ENCODE measurements around the gene PTPA.

PTPA gene

GRCh38 chr9:129084087-129084486 lies 27.1 kb upstream of the PTPA start:
- no peak for DNase-seq

DNA sequence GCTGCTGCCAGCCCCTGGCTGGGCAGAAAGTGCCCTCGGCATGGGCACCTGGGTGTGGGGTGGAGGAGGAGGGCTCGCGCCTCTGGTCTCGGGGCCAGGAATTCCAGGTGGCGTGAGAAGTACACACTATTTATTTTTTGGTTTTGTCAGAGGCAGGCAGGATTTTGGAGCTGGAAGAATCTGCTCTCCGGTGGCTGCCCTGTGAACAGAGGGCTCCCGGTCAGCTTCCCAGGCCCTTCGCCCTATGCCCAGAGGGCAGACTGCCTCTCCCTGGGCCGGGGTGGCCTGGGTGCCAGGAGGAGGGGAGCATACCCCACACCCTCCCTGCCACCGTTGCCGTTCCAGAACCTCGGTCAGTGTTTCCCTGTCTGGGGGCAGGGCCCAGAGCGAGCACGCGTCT lies 22.0 kb upstream of the PTPA start:
- DNase-seq = no peak

- DNase-seq = no peak
Measured at GRCh38 chr9:129093602-129094386, 17.4 kb upstream of the PTPA start.

DNA sequence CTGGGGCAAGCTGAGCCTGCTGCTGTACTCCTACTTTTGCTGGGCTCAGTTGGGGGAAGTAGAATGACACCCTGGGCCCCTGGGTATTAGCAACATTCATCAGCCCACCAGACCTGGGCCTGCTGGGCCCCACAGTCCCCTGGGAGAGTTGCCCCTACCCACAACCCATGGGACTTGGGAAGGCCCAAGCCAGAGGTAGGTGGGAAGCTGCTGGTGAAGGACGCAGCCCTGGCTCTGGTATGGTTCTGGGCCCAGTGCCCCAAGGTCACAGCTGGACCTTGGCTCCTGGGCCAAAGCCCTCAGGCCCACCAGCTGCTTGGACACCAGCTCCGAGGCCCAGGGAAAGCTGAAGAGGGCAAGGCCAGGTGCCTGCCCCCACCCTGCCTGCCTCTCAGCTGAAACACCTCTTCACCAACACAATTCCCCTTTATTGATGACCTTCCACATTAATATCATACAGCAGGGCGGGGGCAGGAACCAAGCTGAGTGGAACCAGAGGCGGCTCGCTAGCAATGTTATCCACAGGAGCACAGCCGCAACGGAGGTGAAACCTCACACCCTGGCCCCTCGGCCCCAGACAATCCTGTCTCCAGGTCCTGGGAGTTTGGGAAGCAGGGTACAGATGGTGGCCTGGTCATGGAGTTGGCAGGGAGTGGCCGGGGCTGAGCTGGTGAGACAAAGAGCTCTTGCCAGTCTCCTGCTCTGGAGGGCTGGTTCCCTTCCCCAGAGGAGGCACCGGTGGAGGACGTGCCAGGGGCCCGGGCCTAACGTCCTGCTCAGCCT lies 16.6 kb upstream of the PTPA start:
- DNase-seq = no peak

DNA sequence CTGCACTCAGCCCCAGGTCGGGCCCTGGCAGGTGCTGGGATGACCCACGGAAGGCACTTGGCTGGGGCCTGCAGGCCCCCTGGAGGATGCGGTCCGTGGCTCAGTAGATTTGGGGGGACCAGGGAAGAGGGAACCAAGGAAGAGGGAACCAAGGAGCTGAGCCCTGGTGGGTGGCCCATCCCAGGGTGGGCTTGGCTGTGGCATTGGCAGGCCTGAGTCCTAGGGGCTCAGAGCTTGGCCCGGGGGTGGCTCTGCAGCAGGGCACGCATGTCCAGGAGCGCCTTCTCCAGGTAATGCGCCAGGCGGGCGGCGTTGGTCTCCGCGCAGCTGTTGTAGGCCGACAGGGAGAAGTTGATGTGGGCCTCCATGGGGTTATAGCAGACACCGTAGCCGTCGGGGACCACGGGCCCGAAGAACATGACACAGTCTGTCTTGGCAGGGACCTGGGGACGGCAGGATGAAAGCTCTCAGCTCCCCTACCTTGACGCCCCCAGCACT lies 16.0 kb upstream of the PTPA start:
- DNase-seq = no peak

DNA sequence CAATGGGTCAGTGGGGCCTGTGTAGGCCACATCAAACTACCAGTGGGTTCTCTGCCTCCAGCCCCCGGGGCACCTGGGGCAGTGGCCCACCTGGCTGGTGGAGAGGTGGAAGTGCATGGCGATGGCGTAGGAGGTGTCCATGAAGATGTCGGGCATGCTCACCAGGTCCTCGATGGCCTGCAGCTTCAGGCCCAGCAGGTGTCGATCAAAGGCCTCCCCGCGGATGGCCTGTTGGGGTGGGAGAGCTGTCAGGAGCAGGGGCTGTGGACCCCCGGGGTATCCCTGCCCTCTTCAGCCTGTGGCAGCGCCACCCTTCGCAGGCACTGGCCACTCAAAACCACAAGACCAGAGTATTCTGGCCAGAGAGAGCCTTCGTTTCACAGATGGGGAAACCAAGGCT lies 15.3 kb upstream of the PTPA start:
- DNase-seq = no peak

DNA sequence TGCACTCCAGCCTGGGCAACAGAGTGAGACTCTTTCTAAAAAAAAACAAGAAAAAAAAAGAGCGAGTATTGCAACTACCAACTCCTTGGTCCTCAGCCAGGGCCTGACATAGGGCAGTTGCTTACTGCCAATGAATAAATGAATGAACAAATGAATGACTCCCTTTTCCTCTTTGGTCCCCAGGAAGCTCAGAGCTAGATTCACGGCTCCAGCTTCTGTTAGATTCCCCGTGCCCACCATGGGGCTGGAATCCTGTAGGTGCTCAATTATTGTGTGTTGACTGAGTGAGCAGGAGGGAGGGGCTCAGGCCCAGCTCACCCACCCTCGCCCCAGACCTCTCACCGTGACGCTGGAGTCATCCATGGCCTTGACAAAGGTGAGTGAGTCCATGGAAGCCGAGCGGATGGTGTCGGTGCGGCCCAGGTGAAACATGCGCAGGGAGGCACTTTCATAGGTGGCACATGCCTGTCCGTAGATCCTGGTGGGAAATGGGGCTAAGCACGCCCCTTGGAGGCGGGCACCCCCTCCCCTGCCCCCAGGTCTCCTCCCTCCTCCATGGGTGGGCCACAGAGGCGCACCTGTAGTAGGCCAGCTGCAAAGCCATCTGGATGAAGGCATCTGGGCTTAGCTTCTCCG lies 13.4 kb upstream of the PTPA start:
- no peak for DNase-seq

DNA sequence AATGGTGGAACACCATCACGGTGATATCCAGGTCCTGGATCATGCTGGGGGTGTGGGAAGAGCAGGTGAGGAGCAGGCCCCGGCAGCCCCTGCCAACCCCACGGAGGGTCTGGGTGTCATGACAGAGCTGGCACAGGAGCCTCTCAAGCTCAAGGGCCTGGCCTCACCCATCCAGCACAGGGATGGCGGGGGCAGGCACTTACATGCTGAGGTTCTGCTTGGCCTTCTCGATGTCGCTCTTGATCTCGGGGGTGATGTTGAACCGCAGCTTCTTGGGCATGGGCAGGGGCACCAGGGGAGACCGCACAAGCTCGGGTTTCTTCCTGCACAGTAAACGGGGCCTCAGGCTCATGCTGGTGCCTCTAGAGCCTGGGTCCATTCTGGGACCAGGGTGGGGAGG lies 12.9 kb upstream of the PTPA start:
- no peak for DNase-seq

- no peak for DNase-seq
Measured at GRCh38 chr9:129100383-129101169, 10.6 kb upstream of the PTPA start.

DNA sequence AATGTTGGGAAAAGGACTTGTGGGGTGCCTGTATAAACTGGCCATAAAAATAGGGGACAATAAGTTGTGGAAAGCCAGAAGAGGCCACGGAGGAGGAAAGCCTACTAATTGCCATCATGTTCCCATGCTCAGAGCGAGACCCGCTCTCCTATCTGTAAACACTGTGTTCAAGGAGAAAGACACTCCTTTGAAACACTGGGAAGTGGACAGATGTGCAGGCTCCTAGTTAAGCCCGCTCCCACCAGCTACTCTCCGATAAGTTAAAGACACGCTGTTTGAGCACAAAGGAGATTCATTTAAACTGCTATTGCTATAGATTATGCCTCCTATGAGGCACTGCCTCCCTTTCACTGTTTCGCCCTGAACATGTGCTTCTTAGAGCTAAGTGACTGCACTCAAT lies 9.9 kb upstream of the PTPA start:
- no peak for DNase-seq

DNA sequence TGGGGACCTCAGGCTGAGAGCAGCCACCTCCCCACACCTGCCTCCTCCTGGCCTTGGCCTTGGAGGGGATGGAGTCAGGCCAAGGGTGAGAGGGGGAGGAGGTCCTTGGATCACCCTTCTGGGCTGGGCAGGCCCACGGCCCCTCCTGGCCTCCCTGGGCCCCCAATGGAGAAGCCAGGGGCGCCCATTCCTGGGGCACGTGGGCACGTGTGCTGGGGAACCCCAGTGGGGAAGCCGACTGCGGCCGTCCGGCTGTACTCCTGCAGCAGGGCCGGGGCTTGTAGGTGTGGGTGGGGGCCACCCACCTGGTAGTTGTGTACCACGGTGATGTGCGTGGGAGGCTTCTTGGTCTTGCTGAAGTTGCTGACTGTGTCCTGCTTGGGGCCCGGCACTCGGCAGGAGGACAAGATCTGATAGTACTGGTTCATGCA lies 9.1 kb upstream of the PTPA start:
- no peak for DNase-seq

GRCh38 chr9:129102791-129103594 lies 8.2 kb upstream of the PTPA start:
- peak; percentile 53 for DNase-seq

DNA sequence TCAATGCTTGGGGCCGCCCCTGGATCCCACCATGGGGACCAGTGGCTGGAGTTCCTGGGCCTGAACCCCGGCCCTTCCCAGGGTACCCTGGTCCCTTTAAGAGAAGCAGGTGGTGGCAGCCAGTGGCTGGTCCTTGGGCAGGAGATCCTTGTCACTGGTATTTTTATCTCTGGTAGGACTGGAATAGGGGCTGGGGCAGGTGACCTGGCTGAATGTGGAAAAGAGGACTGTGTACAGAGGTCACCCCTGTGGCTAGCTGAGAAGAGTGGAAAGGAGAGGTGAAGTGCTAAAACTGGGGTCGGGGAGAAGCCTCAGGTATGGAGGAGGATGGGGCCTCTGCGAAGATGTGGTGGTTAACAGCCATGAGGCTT lies 7.6 kb upstream of the PTPA start:
- no peak for DNase-seq

DNA sequence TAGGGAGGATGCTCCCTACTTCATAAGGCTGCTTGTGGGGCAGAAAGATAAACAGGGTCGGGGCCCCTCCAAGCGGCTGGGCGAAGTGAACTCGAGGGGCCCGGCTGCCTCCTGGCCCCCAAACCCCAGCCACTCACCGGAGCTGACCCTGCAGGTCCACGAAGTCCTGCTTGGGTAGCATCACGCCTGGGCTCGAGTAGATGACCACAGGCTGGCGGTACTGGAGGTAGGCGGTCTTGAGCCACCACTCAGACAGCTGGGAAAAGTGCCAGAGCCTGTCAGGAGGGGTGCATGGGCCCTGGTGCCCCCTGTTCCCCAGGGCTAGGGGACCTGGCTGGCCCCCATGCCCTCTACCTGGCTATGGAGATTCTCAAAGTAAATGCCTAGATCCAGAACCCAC lies 7.2 kb upstream of the PTPA start:
- DNase-seq = no peak

DNA sequence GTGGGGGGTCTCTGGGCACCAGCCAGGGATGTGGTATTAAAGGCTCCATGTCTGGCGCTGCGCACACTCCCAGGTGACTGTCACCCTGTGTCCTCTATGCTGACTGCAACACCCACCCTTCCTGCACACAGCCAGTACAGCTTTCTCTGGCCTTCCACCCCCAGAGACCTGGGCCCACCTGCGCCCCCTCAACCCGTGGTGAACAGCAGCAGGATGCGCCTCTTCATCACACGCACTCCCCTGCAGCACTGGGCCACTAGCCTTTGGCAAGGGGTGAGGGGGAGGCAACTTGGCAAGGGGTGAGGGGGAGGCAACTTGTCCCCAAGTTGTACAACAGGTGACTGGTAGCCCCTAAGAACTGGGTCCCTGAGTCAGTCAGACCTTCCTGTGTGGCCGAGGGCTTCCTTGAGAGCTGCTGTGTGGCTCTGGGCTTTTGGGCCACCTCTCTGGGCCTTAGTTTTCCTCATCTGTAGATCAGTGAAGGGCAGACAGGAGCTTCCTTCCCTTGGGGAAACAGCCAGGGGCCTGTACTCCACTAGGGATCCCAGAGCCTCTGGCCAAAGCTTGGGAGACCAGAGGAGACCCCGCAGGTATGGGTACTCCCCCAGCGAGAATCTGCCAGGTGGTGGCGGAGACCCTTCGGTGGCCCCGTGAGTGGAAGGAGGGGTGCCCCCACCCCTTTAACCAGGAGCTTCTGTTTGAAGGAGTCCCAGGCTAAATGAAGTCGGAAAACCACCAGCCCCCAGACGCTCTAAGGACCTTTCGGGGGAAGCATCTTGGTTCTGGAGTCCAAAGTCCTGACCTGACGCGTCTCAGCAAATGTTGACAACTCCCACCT lies 5.1 kb upstream of the PTPA start:
- DNase-seq = no peak

DNA sequence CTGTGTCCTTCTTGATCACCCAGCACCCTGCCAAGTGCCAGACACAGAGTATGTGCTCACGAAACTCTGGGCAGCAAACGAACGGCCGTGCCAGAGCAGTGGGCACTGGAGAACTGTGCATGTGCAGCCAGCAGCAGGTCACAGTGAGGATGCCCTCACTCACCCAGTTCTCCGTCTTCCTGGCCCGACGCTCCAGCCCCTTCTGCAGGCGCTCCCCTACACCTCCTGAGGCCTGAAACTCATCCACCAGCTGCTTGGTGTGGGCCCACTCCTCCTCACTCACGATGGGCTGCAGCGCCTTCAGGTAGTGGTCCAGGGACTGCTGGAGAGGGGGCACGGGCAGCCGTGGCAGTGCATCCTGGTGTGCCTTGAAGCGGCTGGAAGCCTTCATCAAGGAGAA lies 3.6 kb upstream of the PTPA start:
- no peak for DNase-seq

DNA sequence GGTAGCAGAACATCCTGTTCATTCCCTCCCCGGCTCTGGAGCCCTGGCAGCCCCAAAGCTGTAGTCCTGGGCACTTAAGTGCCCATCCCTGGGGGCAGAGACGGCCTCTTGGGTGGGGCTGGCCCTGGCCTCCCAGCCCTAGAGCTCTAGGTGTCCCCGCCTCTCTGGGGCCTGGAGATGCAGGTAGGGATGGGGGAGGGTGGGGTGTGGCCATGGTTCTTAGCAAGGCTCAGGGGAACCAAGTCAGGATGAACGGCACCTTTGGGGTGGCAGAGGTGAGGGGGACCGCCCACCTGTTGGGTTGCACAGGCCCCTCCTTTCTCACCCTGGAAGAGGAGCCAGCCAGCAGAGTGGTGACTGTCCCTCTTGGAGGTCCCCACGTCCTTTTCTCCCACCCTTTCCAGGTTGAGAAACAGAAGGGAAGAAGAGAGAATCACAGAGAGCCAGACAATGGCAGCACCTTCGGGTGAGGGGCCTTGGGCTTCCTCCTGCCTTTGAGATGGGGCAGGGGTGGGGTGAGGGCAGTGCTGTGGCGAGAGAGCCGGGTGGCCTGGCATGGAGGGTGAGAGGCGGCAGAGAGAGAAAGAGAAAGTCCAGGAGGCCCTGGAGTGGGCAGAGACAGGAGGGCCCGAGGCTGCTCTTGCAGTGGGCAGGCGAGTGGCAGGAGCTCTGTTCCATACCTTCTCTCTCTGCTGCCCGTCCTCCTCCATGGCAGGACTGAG lies 3.0 kb upstream of the PTPA start:
- DNase-seq = no peak

DNA sequence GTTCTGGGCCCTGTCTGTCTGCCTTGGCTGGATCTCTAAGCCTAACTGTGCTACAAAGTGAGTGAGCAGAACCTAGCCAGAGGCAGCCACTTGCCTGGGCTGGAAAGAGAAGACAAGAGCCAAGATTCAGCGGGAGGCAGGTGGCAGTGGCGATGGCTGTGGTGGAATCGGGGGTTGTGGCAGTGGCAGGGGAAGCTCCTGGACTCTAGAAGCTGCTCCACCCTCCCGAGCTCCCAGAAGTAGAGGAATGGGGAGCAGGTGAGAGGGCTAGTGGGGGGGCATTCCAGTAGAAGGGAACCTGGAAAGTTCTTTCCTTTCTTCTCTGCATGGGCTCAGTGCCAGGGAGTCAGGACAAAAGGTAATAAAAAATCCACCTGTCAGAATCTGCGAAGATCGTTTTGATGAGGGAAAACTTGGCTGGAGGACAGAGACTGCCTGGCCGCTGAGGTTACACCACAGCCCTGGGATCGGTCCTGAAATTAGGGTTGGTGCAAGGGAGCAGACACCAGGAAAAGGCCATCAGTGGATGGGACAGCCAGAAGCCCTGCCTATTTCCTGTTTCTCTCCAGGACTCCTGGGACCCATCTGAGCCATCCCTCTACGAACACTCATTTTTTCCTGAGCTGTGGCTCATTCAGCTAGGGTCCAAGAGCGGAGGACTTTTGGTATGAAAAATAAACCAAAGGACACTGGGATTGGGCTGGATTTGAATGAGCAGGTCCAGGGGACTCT lies 2.2 kb upstream of the PTPA start:
- no peak for DNase-seq

- no peak for DNase-seq
Measured at GRCh38 chr9:129109537-129109903, 1.7 kb upstream of the PTPA start.
